HEK293 (cell line): Measurements from ENCODE around the gene LAG3.

Experiments used
- AEBP2 ChIP-seq: fragments of 450-650 bp; formaldehyde crosslinking; IDR thresholded peaks from 2 replicates; pipeline ENCODE4 v1.5.1; 2016; ENCODE audit warnings: missing biosample characterization, missing genetic modification characterization, borderline replicate concordance
- HOXC10 ChIP-seq: sonication (generic); formaldehyde crosslinking; IDR thresholded peaks from 2 replicates; pipeline ENCODE4 v1.8.1; 2023; ENCODE audit warnings: mild to moderate bottlenecking, missing genetic modification reagents
- HOXD13 ChIP-seq: sonication (generic); formaldehyde crosslinking; IDR thresholded peaks from 2 replicates; pipeline ENCODE4 v1.8.0; 2022; ENCODE audit warnings: missing genetic modification reagents, borderline replicate concordance
- KLF1 ChIP-seq: fragments of 450-650 bp; formaldehyde crosslinking; IDR thresholded peaks from 2 replicates; pipeline ENCODE4 v1.5.1; 2016; ENCODE audit warnings: missing biosample characterization, missing genetic modification characterization
- MZF1 ChIP-seq: fragments of 450-650 bp; formaldehyde crosslinking; IDR thresholded peaks from 2 replicates; pipeline ENCODE4 v1.5.1; 2017; ENCODE audit warnings: missing biosample characterization, missing genetic modification characterization, borderline replicate concordance
- SCRT2 ChIP-seq: fragments of 450-650 bp; formaldehyde crosslinking; IDR thresholded peaks from 2 replicates; pipeline ENCODE4 v1.5.1; 2016; ENCODE audit warnings: missing biosample characterization, missing genetic modification characterization
- SETDB1 ChIP-seq: IDR thresholded peaks from one replicate; pipeline ENCODE4 v1.6.1; 2017; ENCODE audit warnings: mild to moderate bottlenecking, low read length, moderate library complexity, mixed read lengths; ENCODE audit not compliant: insufficient read length
- TRIM28 ChIP-seq: IDR thresholded peaks from 2 replicates; pipeline ENCODE4 v1.6.1; 2011; ENCODE audit warnings: low read length, control low read depth, borderline replicate concordance
- YY1 ChIP-seq: fragments of 450-650 bp; formaldehyde crosslinking; IDR thresholded peaks from 2 replicates; pipeline ENCODE4 v1.5.1; 2018; ENCODE audit warnings: missing biosample characterization, missing genetic modification characterization
- ZBTB48 ChIP-seq: fragments of 450-650 bp; formaldehyde crosslinking; IDR thresholded peaks from 2 replicates; pipeline ENCODE4 v1.5.1; 2016; ENCODE audit warnings: missing biosample characterization, missing genetic modification characterization
- ZNF121 ChIP-seq: fragments of 450-650 bp; formaldehyde crosslinking; IDR thresholded peaks from 2 replicates; pipeline ENCODE4 v1.5.1; 2016; ENCODE audit warnings: missing biosample characterization, missing genetic modification characterization
- ZNF16 ChIP-seq: fragments of 450-650 bp; formaldehyde crosslinking; IDR thresholded peaks from 2 replicates; pipeline ENCODE4 v1.5.1; 2016; ENCODE audit warnings: low read depth, missing biosample characterization, missing genetic modification characterization
- ZNF184 ChIP-seq: fragments of 450-650 bp; IDR thresholded peaks from 2 replicates; pipeline ENCODE4 v1.5.1; 2018; ENCODE audit warnings: missing biosample characterization, mild to moderate bottlenecking, missing genetic modification characterization
- ZNF202 ChIP-seq: fragments of 450-650 bp; formaldehyde crosslinking; IDR thresholded peaks from 2 replicates; pipeline ENCODE4 v1.5.1; 2016; ENCODE audit warnings: missing biosample characterization, missing genetic modification characterization, borderline replicate concordance
- ZNF211 ChIP-seq: fragments of 450-650 bp; formaldehyde crosslinking; IDR thresholded peaks from 2 replicates; pipeline ENCODE4 v1.5.1; 2016; ENCODE audit warnings: low read depth, missing biosample characterization, missing genetic modification characterization
- ZNF292 ChIP-seq: fragments of 450-650 bp; formaldehyde crosslinking; IDR thresholded peaks from 2 replicates; pipeline ENCODE4 v1.5.1; 2016; ENCODE audit warnings: low read depth, missing biosample characterization, missing genetic modification characterization, borderline replicate concordance
- ZNF311 ChIP-seq: fragments of 450-650 bp; formaldehyde crosslinking; IDR thresholded peaks from 2 replicates; pipeline ENCODE4 v1.5.1; 2017; ENCODE audit warnings: missing biosample characterization, missing genetic modification characterization, borderline replicate concordance
- ZNF324 ChIP-seq: fragments of 450-650 bp; formaldehyde crosslinking; IDR thresholded peaks from 2 replicates; pipeline ENCODE4 v1.5.1; 2016; ENCODE audit warnings: missing biosample characterization, missing genetic modification characterization
- ZNF354C ChIP-seq: fragments of 450-650 bp; formaldehyde crosslinking; IDR thresholded peaks from 2 replicates; pipeline ENCODE4 v1.5.1; 2016; ENCODE audit warnings: missing biosample characterization, missing genetic modification characterization, low read depth, borderline replicate concordance
- ZNF362 ChIP-seq: fragments of 450-650 bp; formaldehyde crosslinking; IDR thresholded peaks from 2 replicates; pipeline ENCODE4 v1.5.1; 2016; ENCODE audit warnings: missing biosample characterization, missing genetic modification characterization
- ZNF394 ChIP-seq: fragments of 450-650 bp; formaldehyde crosslinking; IDR thresholded peaks from 2 replicates; pipeline ENCODE4 v1.5.1; 2016; ENCODE audit warnings: missing biosample characterization, missing genetic modification characterization, mild to moderate bottlenecking, moderate library complexity, borderline replicate concordance
- ZNF488 ChIP-seq: fragments of 450-650 bp; formaldehyde crosslinking; IDR thresholded peaks from 2 replicates; pipeline ENCODE4 v1.5.1; 2016; ENCODE audit warnings: missing biosample characterization, missing genetic modification characterization
- ZNF521 ChIP-seq: fragments of 450-650 bp; formaldehyde crosslinking; IDR thresholded peaks from 2 replicates; pipeline ENCODE4 v1.5.1; 2017; ENCODE audit warnings: missing biosample characterization, mild to moderate bottlenecking, missing genetic modification characterization
- ZNF529 ChIP-seq: fragments of 450-650 bp; formaldehyde crosslinking; IDR thresholded peaks from 2 replicates; pipeline ENCODE4 v1.5.1; 2017; ENCODE audit warnings: missing genetic modification characterization, missing biosample characterization; ENCODE audit not compliant: insufficient replicate concordance
- ZNF549 ChIP-seq: fragments of 450-650 bp; IDR thresholded peaks from 2 replicates; pipeline ENCODE4 v1.5.1; 2018; ENCODE audit warnings: missing biosample characterization, missing genetic modification characterization, mild to moderate bottlenecking, inconsistent platforms, moderate library complexity
- ZNF658 ChIP-seq: fragments of 450-650 bp; formaldehyde crosslinking; IDR thresholded peaks from 2 replicates; pipeline ENCODE4; 2016; ENCODE audit warnings: missing biosample characterization, missing genetic modification characterization
- ZNF664 ChIP-seq: fragments of 450-650 bp; formaldehyde crosslinking; IDR thresholded peaks from 2 replicates; pipeline ENCODE4 v1.5.1; 2016; ENCODE audit warnings: missing biosample characterization, missing genetic modification characterization
- ZNF777 ChIP-seq: fragments of 450-650 bp; formaldehyde crosslinking; IDR thresholded peaks from 2 replicates; pipeline ENCODE4 v1.5.1; 2017; ENCODE audit warnings: missing biosample characterization, missing genetic modification characterization, borderline replicate concordance
- ZNF785 ChIP-seq: fragments of 450-650 bp; formaldehyde crosslinking; IDR thresholded peaks from 2 replicates; pipeline ENCODE4 v1.5.1; 2016; ENCODE audit warnings: missing biosample characterization, missing genetic modification characterization
- ZNF792 ChIP-seq: fragments of 450-650 bp; formaldehyde crosslinking; IDR thresholded peaks from 2 replicates; pipeline ENCODE4 v1.5.1; 2016; ENCODE audit warnings: missing biosample characterization, missing genetic modification characterization
- ZSCAN18 ChIP-seq: fragments of 450-650 bp; formaldehyde crosslinking; IDR thresholded peaks from 2 replicates; pipeline ENCODE4 v1.5.1; 2016; ENCODE audit warnings: missing biosample characterization, missing genetic modification characterization
- ZSCAN30 ChIP-seq: fragments of 450-650 bp; IDR thresholded peaks from 2 replicates; pipeline ENCODE4 v1.5.1; 2018; ENCODE audit warnings: missing biosample characterization, mild to moderate bottlenecking, missing genetic modification characterization, moderate library complexity
- TF ChIP-seq, protein P1 (sequence below): fragments of 450-650 bp; formaldehyde crosslinking; IDR thresholded peaks from 2 replicates; pipeline ENCODE4 v1.5.1; 2016; ENCODE audit warnings: missing biosample characterization, missing genetic modification characterization
- TF ChIP-seq, protein P2 (sequence below): IDR thresholded peaks from 2 replicates; pipeline ENCODE4 v1.6.1; 2011; ENCODE audit warnings: mild to moderate bottlenecking, low read depth, low read length, borderline replicate concordance

LAG3 gene

GRCh38 chr12:6821591-6822425, 49.5 kb downstream of the LAG3 start, which contains the start of gene GPR162 (continued):
- peak; percentile 61; the same call in 1 of the 2 replicates for TF ChIP-seq KLF1 (tag by site-specific recombination)
- TF ChIP-seq SCRT2, result no peak
- no peak for TF ChIP-seq ZNF16 (tag by site-specific recombination)
- TF ChIP-seq ZNF362 (tag by site-specific recombination), result no peak
- TF ChIP-seq ZNF785 (tag by site-specific recombination), result no peak
- TF ChIP-seq ZSCAN18, result no peak
- TF ChIP-seq ZNF202 (tag by site-specific recombination), result no peak
- peak; percentile 94 for TF ChIP-seq ZBTB48 (tag by site-specific recombination)
- no peak for TF ChIP-seq HOXC10 (CRISPR knock-in tag)
- no peak for TF ChIP-seq ZNF792 (tag by site-specific recombination)
- TF ChIP-seq SETDB1, result no peak
- no peak for TF ChIP-seq ZSCAN30 (tag by site-specific recombination)
- TF ChIP-seq ZNF521 (tag by site-specific recombination), result no peak
- TF ChIP-seq ZNF658 (tag by site-specific recombination), result no peak
- TF ChIP-seq YY1 (tag by site-specific recombination), result no peak
- TF ChIP-seq ZNF664, result no peak
- peak; percentile 40; the same call in 1 of the 2 replicates for TF ChIP-seq ZNF324 (tag by site-specific recombination)
- no peak for TF ChIP-seq ZNF311 (tag by site-specific recombination)
- no peak for TF ChIP-seq ZNF121
- TF ChIP-seq, protein P1, sequence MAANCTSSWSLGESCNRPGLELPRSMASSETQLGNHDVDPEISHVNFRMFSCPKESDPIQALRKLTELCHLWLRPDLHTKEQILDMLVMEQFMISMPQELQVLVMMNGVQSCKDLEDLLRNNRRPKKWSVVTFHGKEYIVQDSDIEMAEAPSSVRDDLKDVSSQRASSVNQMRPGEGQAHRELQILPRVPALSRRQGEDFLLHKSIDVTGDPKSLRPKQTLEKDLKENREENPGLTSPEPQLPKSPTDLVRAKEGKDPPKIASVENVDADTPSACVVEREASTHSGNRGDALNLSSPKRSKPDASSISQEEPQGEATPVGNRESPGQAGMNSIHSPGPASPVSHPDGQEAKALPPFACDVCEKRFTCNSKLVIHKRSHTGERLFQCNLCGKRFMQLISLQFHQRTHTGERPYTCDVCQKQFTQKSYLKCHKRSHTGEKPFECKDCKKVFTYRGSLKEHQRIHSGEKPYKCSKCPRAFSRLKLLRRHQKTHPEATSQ (tag by site-specific recombination), result no peak
- TF ChIP-seq, protein P2, sequence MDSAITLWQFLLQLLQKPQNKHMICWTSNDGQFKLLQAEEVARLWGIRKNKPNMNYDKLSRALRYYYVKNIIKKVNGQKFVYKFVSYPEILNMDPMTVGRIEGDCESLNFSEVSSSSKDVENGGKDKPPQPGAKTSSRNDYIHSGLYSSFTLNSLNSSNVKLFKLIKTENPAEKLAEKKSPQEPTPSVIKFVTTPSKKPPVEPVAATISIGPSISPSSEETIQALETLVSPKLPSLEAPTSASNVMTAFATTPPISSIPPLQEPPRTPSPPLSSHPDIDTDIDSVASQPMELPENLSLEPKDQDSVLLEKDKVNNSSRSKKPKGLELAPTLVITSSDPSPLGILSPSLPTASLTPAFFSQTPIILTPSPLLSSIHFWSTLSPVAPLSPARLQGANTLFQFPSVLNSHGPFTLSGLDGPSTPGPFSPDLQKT, result no peak
- no peak for TF ChIP-seq MZF1 (tag by site-specific recombination)
- no peak for TF ChIP-seq ZNF529
- TF ChIP-seq ZNF211 (tag by site-specific recombination), result no peak
- no peak for TF ChIP-seq AEBP2
- TF ChIP-seq TRIM28, result no peak
- TF ChIP-seq ZNF394 (tag by site-specific recombination), result no peak
- no peak for TF ChIP-seq ZNF354C (tag by site-specific recombination)
- no peak for TF ChIP-seq ZNF184 (tag by site-specific recombination)
- TF ChIP-seq ZNF292 (tag by site-specific recombination), result no peak
- TF ChIP-seq ZNF777, result no peak; the same call in 1 of the 2 replicates
- no peak for TF ChIP-seq ZNF549 (tag by site-specific recombination)
- TF ChIP-seq ZNF488 (tag by site-specific recombination), result no peak
- no peak for TF ChIP-seq HOXD13 (CRISPR knock-in tag)
